ENCODE data around the gene SYS1.
A peak's percentile ranks its signal among the peaks of the same experiment; 100 is the strongest.

SYS1 gene

GRCh38 chr20:45367126-45367525 lies 4.2 kb downstream of the SYS1 start:
- TF ChIP-seq, protein P1, sequence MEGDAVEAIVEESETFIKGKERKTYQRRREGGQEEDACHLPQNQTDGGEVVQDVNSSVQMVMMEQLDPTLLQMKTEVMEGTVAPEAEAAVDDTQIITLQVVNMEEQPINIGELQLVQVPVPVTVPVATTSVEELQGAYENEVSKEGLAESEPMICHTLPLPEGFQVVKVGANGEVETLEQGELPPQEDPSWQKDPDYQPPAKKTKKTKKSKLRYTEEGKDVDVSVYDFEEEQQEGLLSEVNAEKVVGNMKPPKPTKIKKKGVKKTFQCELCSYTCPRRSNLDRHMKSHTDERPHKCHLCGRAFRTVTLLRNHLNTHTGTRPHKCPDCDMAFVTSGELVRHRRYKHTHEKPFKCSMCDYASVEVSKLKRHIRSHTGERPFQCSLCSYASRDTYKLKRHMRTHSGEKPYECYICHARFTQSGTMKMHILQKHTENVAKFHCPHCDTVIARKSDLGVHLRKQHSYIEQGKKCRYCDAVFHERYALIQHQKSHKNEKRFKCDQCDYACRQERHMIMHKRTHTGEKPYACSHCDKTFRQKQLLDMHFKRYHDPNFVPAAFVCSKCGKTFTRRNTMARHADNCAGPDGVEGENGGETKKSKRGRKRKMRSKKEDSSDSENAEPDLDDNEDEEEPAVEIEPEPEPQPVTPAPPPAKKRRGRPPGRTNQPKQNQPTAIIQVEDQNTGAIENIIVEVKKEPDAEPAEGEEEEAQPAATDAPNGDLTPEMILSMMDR (IDR thresholded peaks at IDR 0.05; ENCODE audit: low read depth, low read length) = no peak
- no peak overlapping the region for H3K4me3 ChIP-seq (ENCODE audit: low read depth, low read length)

DNA sequence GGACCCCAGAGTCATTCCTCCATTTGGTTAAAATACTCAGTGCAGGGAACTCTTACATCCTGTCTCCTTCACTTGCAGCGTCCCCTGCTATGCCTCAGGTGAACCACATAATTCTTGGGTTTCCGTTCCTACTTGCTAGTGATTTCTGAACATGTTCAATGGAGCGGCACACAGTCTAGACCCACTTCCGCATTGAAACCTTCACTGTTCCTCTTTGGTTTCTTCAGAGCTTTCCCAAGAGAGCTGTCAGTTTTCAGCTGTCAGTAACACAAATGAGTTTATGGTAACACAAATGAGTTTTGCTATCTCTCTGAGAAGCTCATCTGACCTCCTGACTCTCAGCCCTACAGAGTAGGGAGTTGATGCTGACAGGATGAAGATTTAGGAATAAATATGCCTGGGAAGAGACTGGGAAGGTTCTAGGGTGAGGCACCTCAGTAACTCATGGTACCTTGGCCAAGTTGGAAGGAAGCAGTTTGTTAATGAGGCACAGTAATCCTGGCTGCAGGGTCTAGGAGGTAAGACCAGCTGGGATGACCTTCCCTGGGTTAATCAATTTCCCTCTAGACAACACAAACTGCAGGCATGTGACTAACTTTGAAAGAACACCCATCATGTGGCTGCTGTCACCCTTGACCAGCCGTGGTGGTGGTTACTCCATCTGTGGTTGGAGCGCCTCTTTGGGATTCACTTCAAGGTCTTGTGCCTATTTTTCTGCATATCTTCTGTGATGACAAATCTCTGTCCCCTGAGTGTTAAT lies 5.4 kb downstream of the SYS1 start:
- H3K4me3 ChIP-seq (ENCODE audit: low read depth, low read length) = no peak overlapping the region
- TF ChIP-seq, protein P1 (IDR thresholded peaks at IDR 0.05; ENCODE audit: low read depth, low read length) = no peak

DNA sequence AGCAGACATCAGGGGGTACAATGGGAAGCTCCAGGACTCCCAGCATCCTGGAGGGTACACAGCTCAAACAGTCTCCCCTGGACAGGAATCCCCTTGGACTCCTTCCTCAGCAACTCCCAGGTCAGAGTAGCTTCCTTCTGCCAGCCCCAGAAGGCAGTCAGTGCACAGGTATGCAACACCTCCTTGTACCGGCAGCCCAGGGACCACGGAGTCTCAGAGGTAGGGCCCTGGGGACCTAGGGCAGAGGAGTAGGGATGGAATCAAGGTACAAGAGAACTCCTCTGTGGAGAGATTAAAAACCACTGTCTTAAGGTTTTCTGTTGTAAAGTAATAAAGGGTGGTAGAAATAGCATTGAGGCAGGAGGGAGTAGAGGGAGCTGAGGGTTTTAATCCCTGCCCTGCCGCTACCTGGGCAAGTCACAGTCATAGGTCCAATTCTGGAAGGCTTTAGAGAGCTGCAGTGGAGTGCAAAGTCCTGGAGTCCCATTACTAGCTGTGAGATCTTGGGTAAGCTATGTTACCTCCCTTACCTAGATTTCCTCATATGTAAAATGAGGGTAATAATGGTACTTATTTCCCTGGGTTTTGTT lies 7.7 kb downstream of the SYS1 start:
- TF ChIP-seq, protein P1 (IDR thresholded peaks at IDR 0.05; ENCODE audit: low read depth, low read length) = no peak
- no peak overlapping the region for H3K4me3 ChIP-seq (ENCODE audit: low read depth, low read length)

DNA sequence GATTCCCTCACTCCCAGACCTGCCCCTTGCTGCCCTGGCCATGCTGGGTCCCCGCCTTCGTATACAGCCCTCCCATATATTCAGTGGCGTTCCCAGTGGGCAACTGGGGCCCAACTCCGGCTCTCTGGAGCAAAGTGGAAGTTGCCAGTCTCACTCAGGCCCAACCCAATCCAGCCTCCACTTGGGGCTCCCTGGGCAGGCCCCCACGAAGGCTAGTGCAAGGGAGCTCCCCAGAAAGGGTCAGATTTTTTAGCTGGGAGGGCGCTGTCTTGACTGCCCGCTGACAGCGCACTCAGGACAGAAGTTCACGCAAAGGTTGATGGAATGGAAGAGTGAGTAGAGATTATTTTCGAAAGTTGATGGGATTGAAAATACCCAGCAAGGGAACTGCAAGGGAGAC lies 9.3 kb downstream of the SYS1 start:
- no peak overlapping the region for H3K4me3 ChIP-seq (ENCODE audit: low read depth, low read length)
- TF ChIP-seq, protein P1 (IDR thresholded peaks at IDR 0.05; ENCODE audit: low read depth, low read length) = no peak

DNA sequence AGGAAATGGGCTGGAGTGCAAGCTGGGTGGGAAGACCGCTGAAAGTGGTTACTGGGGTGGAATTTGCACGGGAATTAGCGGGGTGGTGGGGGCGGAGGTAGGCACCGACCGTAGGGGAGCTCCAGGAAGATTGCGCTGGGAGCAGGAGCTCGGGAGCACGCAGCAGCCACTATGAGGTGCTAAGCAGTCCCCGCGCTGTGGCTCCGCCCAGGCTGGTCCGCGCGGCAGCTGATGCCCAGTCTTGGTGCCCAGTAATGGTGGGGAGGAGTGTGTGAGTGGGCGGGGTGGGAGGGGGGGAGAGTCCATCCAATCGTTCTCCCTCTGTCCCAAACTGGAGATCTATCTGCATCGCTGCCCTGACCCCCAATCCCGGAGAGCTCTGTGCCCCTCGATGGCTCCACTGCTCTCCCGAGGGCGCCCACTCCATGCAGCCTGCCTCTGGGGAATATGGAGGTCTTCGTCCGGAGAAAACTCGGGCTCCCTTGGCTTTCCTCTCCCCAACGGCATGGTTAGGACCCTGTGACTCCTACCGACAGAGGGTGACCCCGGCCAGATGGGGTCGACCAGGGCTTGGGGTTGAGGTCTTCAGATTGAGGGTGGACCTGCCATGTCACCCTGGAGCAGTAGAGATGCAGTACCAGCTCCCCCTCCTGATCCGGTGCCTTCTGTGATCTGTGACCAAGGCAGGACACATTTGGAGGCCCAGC lies 9.8 kb downstream of the SYS1 start:
- H3K4me3 ChIP-seq (ENCODE audit: low read depth, low read length) = no peak overlapping the region
- TF ChIP-seq, protein P1 (IDR thresholded peaks at IDR 0.05; ENCODE audit: low read depth, low read length) = no peak

DNA sequence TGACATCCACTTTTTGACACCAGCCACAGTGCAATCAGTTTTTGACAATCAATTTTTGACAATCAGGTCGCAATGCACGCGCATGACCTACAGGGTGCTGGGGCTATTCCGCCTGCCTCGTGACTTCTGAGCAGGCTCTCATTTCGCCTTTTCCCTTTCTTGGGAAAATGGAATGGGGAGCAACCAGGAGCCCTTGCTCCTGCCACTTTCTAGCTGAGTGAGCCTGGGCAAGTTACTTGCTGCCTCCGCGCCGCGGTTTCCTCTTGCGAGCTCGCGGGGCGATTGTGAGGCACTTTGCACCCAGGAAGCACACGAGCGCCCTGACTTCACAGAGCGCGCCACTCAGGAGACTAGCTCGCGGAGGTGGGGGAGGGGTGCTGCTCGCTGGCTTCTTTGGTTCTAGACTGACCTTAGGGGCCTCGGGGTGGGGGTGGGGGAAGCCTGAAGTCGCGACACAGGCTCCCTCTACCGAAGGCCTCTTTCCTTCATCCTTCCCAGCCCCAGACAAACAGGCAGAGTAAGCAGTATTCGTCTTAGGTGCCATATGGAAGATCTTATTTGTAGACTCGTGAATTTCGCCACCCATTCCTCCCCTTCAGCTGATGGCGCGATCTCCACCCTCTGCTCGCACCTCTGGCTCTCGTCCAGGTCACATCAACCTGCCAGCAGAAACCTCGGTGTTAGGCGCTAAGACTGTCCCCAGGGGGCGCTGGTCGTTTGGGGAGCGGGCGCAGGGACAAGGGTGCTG lies 10.6 kb downstream of the SYS1 start:
- TF ChIP-seq, protein P1 (IDR thresholded peaks at IDR 0.05; ENCODE audit: low read depth, low read length) = peak; percentile 80
- H3K4me3 ChIP-seq (ENCODE audit: low read depth, low read length) = peak overlapping the region; percentile 47

Data from WI38 (cell line).